Ammon's horn (tissue), 1 donor: ENCODE data around the gene SCN1B.
"Not testable (repeated sequence)": the region's sequence is repeated elsewhere in the genome, so short reads cannot be mapped to it uniquely, and the experiment has no call there.

Source experiments
- DNase-seq: peaks from one replicate; pipeline ENCODE4 v3.0.0-alpha.2; 2016; ENCODE audit warnings: low spot score

SCN1B gene

DNA sequence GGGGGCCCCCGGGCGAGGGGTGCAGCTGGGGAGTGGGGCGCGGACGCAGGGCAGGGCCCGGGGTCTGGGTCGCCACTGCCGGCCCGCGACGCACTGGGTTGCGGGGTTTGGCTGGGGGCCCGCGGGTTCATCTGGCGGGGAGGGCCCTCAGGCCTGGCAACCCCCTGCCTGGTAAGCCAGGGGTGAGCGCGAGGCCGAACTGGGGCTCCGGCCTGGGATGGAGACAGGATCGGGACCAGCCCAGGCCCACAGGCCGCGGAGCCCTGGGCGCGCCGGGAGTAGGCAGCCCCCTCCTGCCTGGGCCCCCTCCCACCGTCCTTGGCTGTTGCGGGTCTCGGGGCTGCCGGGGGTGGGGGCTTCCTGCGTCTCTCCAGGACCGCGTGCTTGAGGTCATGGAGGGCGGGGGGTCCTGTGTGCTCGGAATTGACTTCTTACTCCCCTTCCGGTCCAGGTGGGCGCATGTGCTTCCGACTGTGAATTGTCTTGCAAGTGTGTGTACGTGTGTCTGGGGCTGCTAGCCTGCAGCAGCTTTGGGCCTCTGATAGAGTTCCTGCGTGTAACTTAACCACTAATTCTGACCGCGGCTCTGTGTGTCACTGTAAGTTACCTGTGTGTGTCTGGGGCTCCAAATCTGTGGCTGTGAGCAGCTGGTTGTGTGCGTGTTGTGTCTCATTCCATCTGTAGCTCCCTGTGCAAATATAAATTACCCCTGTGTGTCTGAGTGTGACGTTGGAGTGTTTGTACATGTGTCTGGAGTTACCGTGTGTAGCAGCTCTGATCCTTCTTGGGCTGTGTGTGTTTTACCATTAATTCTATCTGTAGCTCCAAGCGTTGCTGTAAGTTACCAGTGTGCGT lies 29.4 kb upstream of the SCN1B start:
- DNase-seq: no peak

DNA sequence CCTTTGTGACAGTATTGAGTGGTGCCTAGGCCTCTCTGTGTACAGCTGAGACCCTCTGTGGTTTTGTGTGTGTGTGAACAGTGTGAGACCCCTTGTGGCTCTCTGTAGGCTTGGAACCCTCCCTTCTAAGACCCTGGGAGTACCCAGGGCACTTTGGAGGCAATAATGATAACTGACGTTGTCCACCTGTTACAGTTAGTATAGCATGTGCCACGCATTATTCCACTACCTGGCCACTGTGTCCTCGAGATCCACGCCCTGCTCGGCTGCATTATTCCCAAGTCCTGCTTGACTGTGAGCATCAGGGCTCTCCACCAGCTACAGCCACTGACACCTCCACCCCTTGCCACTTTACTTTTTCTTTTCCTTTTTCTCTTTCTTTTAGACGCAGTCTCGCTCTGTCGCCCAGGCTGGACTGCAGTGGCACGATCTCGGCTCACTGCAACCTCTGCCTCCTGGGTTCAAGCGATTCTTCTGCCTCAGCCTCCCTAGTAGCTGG lies 28.2 kb upstream of the SCN1B start:
- no peak for DNase-seq

DNA sequence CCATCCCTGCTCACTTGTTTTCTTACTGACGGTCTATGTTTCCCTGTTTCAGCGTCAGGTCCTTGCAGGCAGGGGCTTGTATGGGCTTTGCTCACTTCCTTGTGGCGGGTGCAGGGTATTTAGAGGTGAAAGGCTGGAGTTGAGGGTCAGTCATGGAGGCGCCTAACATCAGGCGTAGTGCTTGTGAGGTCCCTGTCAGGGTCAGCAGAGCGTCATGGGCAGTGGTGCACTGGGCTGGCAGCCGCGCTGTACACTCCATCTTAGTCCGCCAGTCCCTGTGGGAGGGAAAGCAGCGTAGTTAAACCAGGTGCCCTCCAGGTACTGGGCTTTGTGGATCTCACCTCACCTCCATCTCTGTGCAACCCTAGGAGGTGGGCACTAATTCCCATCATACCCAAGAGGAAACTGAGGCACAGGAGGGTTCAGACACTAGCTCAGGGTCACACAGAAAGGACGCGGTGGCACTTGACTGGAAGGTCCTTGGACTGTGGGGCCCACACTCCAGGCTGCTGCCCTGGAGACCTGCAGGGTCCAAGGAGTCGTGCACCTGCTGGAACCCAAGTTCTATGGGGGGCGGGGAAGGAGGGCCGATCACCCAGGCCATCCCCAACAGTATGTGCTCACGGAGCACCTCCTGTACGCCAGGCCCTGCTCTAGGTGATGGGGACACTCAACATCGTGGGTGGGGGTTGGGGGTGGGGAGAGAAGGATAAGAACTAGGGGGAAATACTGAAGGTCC lies 25.6 kb upstream of the SCN1B start:
- no peak for DNase-seq

DNA sequence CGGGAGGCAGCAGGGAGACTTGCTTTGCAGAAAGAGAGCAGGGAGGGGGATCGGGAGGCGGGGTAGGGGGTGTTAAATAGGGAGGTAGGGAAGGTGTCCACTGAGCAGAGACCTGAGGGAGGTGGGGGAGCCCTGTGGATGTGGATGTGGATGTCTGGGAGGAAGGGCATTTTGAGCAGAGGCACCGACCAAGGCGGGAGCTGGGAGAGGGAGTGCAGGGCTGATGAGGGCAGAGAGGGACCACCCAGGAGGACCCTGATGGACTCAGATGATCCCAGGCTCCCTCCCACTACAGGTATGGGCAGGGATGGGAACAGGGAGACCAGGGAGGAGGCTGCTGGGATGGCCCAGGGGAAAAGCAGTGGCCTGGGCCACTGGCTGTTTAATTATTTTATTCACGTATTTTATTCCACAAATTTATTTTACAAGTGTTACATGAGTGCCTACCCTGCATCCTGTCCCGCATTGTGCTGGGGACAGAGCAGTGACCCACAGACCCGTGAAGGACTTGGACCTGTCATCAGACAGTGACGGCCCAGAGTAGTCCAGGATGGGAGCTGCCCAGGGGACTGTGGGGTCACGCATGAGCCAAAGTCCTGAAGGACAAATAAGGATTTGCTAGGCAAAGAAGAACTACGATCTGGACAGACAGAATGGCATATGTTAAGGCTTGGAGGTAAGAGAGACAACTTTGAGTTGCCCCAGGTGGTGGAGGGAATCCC lies 24.9 kb upstream of the SCN1B start:
- no peak for DNase-seq

DNA sequence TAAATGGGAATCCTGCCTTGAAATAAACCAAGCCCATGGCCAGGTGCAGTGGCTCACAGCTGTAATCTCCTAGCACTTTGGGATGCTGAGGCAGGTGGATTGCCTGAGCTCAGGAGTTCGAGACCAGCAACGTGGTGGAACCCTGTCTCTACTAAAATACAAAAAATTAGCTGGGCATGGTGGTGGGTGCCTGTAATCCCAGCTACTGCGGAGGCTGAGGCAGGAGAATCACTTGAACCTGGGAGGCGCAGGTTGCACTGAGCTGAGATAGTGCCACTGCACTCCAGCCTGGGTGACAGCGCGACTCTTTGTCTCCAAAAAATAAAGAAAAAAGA lies 24.3 kb upstream of the SCN1B start:
- not testable (repeated sequence) for DNase-seq

DNA sequence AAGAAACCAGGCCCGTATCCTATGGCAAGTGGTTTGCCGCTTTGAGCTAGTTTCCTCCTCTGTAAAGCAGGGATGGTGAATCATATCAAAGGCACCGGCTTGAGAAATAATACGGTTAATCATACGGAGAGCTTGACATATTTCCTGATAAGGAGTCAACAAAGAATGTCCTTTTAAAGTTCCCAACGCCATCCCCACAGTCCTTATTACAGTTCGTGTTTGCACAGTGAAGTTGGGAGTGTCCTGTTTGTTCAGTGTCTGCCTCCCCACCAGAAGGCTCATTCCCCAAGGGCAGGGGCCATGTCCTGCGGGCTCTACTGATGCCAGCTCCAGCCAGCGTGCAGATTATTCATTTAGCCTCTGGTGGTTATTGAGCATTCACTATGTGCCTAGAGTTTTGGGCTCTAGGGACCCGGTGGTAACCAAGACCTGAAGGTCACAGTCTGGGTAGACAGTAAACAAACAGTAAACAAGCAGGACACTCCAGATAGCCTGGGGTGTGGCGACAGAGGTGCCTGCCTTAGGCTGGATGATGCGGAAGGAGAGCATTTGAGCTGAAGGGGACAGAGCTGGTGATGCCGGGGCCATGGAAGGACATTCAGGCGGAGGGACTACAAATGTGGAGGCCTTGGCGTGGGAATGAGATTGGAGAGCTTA lies 23.8 kb upstream of the SCN1B start:
- DNase-seq: no peak

DNA sequence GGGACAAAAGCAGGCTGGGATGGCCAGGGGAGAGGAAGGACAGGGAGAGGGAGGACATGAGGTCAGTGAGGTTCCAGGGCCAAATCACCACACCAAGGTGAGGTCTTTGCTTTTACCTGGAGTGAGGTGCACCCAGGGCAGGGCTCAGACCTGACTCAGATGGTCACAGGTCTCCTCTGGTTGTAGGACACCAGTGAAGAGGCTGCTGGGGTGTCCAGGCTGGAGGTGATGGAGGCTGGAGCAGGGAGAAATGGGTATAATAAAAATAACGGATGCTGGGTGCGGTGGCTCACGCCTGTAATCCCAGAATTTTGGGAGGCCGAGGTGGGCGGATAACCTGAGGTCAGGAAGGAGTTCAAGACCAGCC lies 23.3 kb upstream of the SCN1B start:
- DNase-seq: no peak

DNA sequence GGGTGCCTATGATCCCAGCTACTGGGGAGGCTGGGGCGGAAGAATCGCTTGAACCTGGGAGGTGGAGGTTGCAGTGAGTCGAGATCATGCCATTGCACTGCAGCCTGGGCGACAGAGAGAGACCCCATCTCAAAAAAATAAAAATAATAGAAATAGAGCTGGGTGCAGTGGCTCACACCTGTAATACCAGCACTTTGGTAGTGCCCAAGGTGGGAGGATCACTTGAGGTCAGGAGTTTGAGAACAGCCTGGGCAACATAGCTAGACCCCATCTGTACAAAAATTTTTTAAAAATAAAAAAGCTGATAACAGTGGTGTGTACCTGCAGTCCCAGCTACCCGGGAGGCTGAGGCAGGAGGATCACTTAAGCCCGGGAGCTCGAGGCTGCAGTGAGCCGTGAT lies 22.8 kb upstream of the SCN1B start:
- not testable (repeated sequence) for DNase-seq

DNA sequence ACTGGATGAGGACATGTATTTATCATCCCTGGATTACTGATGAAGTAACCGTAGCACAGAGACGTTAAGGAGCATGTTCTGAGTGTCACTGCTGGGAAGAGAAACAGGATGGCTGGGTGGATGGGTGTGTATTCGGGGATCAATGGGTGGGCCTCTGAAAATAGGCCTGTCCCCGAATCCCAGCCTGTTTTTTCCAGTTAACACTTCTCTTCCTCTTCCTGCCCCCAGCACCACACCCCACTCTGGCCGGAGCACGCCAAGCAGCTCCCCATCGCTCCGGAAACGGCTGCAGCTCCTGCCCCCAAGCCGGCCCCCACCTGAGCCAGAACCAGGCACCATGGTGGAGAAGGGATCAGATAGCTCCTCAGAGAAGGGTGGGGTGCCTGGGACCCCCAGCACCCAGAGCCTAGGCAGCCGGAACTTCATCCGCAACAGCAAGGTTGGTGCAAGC lies 21.4 kb upstream of the SCN1B start:
- DNase-seq: no peak

DNA sequence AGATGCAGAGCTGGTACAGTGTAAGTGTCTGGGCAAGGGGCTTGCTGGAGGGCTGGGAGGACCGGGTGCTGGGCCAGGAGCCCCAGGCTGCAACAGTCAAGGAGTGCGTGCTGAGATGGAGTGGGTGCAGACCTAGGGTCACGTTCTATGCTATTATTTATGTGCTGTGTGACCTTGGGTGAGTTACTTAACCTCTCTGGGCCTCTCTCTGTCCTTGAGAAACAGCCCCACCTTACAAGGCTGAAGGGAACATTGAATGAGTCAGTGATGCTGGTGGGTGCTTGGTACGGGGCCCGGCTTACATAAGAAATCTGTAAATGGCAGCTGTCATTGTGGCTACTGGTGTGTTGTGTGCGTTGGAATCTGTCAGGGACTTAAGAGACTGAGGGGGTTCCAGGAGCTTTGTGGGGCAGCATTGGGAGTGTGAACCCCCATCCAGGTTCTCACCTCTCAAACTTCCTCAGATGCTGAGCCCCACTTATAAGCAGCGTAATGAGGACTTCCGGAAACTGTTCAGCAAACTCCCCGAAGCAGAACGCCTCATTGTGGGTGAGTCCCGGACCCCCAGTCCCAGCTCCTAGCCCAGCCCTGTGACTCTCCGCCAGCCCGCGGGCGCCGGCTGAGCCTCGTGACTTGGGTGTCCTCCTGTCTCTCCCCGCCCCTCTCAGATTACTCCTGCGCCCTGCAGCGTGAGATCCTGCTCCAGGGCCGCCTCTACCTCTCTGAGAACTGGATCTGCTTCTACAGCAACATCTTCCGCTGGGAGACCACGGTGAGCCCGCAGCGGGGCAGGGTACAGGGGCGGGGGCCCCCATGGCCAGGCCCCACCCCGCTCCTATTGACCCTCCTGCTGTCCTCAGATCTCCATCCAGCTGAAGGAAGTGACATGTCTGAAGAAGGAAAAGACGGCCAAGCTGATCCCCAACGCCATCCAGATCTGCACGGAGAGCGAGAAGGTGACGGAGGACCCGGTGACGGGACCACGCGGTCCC lies 20.6 kb upstream of the SCN1B start:
- DNase-seq: no peak

DNA sequence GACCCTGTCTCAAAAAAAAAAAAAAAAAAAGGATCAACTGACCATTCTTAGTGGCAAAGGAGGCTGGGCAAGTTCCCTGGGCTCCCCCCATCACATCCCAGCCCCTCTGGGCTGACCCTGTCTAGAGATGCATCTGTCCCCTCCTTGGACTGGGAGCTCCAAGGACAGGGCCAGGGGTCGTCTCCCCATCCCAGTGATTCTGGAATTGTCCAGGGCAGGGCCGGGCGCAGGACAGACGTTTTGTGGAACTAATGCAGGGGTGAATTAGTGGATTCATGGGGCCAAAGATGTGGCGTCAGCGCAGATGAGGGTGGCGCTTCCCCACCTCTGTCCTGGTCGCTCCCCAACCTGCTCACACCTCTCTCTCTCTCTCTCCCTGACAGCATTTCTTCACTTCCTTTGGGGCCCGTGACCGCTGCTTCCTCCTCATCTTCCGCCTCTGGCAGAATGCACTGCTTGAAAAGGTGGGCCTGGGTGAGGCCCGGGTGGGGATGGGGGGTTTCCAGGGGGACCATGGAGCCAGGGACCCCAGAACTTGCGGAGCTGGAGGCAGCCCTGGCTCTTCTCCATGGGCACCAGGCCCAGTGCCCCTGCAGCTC lies 19.1 kb upstream of the SCN1B start:
- no peak for DNase-seq

DNA sequence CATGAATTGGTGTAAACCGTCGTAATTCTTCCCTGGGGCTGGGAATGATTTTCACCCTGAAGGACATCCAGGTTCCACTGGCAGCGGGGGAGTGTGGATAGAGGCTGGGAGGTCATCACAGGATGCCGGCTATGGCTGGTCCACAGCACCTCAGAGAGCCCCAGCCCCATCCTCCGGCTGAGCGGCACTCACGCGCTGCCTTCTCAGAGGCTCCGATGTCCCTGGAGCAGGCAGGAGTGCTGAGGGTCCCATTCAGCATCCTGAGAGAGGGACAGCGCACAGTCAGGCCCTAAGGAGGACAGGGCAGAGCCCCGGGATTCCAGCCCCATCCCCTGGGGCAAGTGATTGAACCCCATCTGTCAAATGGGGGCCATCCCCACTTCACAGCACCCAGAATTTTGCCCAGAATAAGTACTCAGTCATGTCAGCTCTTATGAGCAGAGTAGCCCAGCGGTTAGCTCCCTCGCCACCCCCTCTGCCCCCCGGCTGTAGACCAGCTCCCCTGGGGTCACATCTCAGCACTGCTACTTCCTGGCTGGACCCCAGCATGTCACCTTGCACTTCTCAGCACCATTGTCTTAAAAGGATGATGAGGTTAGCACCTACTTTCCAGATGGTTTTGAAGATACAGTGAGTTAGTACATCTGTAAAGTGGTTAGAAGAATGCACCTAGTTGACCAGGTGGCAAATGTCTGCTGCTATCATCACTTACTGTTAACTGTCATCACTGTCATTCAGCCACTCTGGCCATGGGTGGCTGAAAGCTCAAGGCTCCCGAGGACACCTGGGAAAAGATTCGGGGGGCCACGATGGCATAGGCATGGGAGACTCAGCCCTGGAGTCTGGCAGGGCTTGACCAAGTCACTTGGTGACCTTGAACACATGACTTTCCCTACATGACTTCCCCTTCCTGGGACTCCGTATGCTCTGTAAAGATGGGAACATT lies 18.3 kb upstream of the SCN1B start:
- DNase-seq: no peak

DNA sequence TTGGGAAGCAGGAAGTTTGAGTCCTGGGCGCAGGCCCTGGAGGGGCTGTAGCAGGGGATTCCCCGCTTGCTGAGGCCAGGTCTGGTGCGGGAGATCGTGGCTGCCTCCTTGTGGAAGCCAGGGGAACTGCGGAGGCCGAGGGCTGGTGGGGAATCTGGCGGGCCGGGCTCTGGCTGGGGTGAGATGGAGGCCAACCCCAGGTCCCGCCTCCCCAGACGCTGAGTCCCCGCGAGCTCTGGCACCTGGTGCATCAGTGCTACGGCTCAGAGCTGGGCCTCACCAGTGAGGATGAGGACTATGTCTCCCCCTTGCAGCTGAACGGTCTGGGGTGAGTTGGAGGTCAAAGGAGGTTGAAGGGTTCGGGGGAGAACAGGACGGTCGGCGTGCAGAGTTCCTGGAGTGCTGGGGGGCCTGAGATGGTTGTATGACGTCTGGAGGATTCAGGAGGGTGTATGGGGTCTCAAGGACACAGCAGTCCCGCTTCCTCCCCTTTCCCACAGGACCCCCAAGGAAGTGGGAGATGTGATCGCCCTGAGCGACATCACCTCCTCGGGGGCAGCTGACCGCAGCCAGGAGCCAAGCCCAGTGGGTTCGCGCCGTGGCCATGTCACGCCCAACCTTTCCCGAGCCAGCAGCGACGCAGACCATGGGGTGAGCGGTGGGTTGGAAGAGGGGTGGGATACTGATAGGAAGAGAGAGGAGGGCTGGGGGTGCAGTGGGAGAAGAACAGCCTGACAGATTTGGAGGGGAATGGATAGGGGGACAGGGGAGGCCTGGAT lies 17.0 kb upstream of the SCN1B start:
- DNase-seq: peak; percentile 52

DNA sequence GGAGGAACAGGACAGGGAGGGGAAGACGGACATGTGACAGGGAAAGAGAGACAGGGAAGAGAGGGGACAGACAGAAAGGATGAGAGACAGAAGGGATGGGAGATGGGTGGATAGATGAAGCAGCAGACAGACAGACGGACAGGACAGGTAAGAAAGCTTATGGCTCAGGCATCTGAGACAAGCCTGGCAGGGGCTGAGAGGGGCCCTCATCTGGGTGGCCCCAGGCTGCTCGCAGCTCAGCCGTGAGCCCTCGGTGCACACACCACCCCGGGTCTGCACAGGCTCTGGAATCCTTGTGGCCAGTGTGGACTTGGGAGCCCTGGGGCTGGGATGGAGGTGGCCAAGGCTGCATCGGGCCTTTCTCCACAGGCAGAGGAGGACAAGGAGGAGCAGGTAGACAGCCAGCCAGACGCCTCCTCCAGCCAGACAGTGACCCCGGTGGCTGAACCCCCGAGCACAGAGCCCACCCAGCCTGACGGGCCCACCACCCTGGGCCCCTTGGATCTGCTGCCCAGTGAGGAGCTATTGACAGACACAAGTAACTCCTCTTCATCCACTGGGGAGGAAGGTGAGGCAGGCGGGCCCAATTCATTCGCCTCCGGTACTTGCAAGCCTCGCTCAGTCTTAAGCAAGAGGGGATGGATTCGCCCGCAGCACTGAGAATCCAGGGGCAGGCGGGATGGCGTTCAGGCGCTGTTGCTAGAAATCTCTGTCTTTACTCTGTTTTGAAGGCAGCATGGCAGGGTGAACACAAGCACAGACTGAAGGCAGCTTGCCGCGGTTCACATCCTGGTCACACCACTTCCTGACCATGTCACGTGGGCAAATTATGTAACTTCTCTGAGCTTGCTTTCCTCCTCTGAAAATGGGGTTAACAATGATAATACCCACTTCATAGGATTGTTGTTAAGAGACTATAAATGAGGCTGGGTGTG lies 16.2 kb upstream of the SCN1B start:
- no peak for DNase-seq

DNA sequence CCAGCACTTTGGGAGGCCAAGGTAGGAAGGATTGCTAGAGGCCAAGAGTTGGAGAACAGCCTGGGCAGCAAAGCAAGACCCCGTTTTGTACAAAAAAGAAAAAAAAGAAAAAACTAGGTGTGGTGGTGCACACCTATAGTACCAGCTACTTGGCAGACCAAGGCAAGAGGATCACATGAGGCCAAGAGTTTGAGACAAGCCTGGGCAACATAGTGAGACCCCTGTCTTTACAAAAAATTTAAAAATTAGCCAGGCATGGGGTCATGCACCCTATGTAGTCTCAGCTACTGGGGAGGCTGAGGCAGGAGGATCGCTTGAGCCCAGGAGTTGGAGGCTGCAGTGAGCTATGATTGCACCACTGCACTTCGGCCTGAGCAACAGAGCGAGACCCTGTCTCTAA lies 15.5 kb upstream of the SCN1B start:
- not testable (repeated sequence) for DNase-seq

DNA sequence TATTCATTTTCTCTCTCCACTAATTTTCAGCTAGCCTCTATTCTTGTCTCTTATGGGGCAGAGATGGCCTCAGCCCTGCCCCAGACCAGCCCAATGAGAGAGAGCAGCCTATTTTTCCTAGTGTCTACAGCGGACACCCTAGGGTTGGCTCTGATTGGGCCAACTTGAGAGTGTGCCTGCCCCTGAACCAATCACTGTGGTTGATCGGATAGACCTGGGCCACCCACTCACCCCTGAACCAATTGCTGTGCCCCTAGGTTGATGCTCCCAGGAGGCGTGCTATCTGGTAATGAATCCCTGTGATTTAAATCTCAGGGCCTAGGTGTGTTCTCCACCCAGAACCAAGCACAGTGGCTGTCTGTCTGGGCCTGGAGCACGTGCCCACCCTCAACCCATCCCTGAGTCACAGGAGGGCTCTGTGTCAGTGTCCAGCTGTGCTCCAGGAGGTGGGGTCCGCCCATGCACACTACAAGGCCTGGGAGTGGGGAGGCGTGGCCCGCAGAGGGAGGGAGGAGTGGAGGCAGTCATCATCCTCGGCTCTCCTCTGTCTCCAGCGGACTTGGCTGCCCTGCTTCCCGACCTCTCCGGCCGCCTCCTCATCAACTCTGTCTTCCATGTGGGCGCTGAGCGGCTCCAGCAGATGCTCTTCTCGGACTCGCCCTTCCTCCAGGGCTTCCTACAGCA lies 14.9 kb upstream of the SCN1B start:
- DNase-seq: no peak

DNA sequence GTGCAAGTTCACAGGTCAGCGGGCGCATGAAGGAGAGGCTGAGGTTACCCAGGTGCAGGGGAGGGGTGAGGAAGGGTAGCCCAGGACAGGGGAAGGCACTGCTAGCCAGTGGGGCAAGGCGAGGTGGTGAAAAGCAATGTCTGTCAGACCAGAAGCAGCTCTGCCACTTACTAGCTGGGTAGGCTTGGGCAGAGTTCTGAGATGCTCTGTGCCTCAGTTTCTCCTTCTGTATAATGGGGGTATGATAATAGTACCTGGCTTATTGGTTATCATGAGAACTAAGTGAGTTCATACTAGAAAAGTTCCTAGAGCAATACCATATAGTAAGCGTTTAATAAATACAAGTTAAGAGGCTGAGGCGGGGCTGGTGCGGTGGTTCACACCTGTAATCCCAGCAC lies 14.3 kb upstream of the SCN1B start:
- no peak for DNase-seq
